NCI-H128 (cell line): ENCODE data around the gene TCAIM.
"Not testable (repeated sequence)": the region's sequence is repeated elsewhere in the genome, so short reads cannot be mapped to it uniquely, and the experiment has no call there.

Experiments
- DNase-seq: peaks from one replicate; lab custom pipeline; 2025; ENCODE audit not compliant: unreplicated experiment; lab: John Stamatoyannopoulos, UW

TCAIM gene

GRCh38 chr3:44342176-44342790 is 3.7 kb downstream of the TCAIM start:
- no peak for DNase-seq

- DNase-seq = no peak
Measured at GRCh38 chr3:44343421-44343820, 4.9 kb downstream of the TCAIM start.

- not testable (repeated sequence) for DNase-seq
Measured at GRCh38 chr3:44346590-44346989, 8.0 kb downstream of the TCAIM start.

- DNase-seq = no peak
Measured at GRCh38 chr3:44348993-44349392, 10.4 kb downstream of the TCAIM start.

GRCh38 chr3:44353355-44353924 is 14.9 kb downstream of the TCAIM start:
- DNase-seq = no peak

GRCh38 chr3:44355362-44356033 is 16.9 kb downstream of the TCAIM start:
- DNase-seq = no peak

- DNase-seq = no peak
Measured at GRCh38 chr3:44359146-44359751, 20.7 kb downstream of the TCAIM start.

- DNase-seq = no peak
Measured at GRCh38 chr3:44363591-44363990, 25.0 kb downstream of the TCAIM start.

- DNase-seq = no peak
Measured at GRCh38 chr3:44365952-44366351, 27.4 kb downstream of the TCAIM start.

GRCh38 chr3:44375450-44375849 is 36.9 kb downstream of the TCAIM start:
- no peak for DNase-seq

GRCh38 chr3:44387404-44387803 is 48.8 kb downstream of the TCAIM start:
- DNase-seq = no peak

- no peak for DNase-seq
Measured at GRCh38 chr3:44392489-44392888, 53.9 kb downstream of the TCAIM start.

GRCh38 chr3:44395714-44396113 is 57.1 kb downstream of the TCAIM start:
- no peak for DNase-seq

- no peak for DNase-seq
Measured at GRCh38 chr3:44396200-44397171, 57.9 kb downstream of the TCAIM start.

GRCh38 chr3:44398271-44398670 is 59.7 kb downstream of the TCAIM start:
- not testable (repeated sequence) for DNase-seq

GRCh38 chr3:44398853-44399252 is 60.3 kb downstream of the TCAIM start:
- no peak for DNase-seq

- no peak for DNase-seq
Measured at GRCh38 chr3:44400771-44401170, 62.2 kb downstream of the TCAIM start.

- DNase-seq = no peak
Measured at GRCh38 chr3:44402548-44402947, 64.0 kb downstream of the TCAIM start.

- DNase-seq = no peak
Measured at GRCh38 chr3:44409640-44410410, 71.3 kb downstream of the TCAIM start.

GRCh38 chr3:44411031-44411645 is 72.6 kb downstream of the TCAIM start:
- no peak for DNase-seq
